ENCODE measurements around the gene ASB1.

Gene ASB1

GRCh38 chr2:238473523-238473922, 46.8 kb downstream of the ASB1 start:
- H3K9ac ChIP-seq (ENCODE audit: low read length) = no peak overlapping the region
- no peaks in the 10 kb centered on the region for H3K36me3 ChIP-seq (replicated peaks; ENCODE audit: insufficient read depth, low read length)
- TF ChIP-seq CTCF (IDR thresholded peaks at IDR 0.05; ENCODE audit: low read length) (no peak), EZH2 (optimal IDR thresholded peaks at IDR 0.05; ENCODE audit: low read depth, low read length) (no peak)
- H3K27ac ChIP-seq (ENCODE audit: low read length) = no peak overlapping the region
- H2AFZ ChIP-seq (ENCODE audit: low read length) = no peak overlapping the region
- H3K9me2 ChIP-seq (replicated peaks; ENCODE audit: insufficient read depth, low read length) = no peaks in the 10 kb centered on the region
- H3K27me3 ChIP-seq (replicated peaks; ENCODE audit: insufficient read depth, low read length) = no peaks in the 10 kb centered on the region
- DNase-seq = no peak
- no peaks in the 10 kb centered on the region for H3K79me2 ChIP-seq (ENCODE audit: low read length)
- no peaks in the 10 kb centered on the region for H3F3A ChIP-seq (ENCODE audit: insufficient read depth, low read length)
- H3K4me1 ChIP-seq (ENCODE audit: low read length) = no peaks in the 10 kb centered on the region
- no peaks in the 10 kb centered on the region for H4K20me1 ChIP-seq (ENCODE audit: insufficient read depth, low read length)
- H3K4me2 ChIP-seq (ENCODE audit: low read depth, low read length) = no peak overlapping the region
- H3K4me3 ChIP-seq (ENCODE audit: low read length) = no peak overlapping the region
- no peaks in the 10 kb centered on the region for H3K9me3 ChIP-seq (replicated peaks; ENCODE audit: insufficient read depth, low read length)

- no peak for DNase-seq
- no peak overlapping the region for H3K4me2 ChIP-seq (ENCODE audit: low read depth, low read length)
- H3K9me3 ChIP-seq (replicated peaks; ENCODE audit: insufficient read depth, low read length) = no peaks in the 10 kb centered on the region
- no peaks in the 10 kb centered on the region for H3K36me3 ChIP-seq (replicated peaks; ENCODE audit: insufficient read depth, low read length)
- no peaks in the 10 kb centered on the region for H3K9me2 ChIP-seq (replicated peaks; ENCODE audit: insufficient read depth, low read length)
- no peaks in the 10 kb centered on the region for H3K4me1 ChIP-seq (ENCODE audit: low read length)
- H2AFZ ChIP-seq (ENCODE audit: low read length) = no peak overlapping the region
- H3K27me3 ChIP-seq (replicated peaks; ENCODE audit: insufficient read depth, low read length) = no peaks in the 10 kb centered on the region
- H3K79me2 ChIP-seq (ENCODE audit: low read length) = no peaks in the 10 kb centered on the region
- no peak overlapping the region for H3K4me3 ChIP-seq (ENCODE audit: low read length)
- no peaks in the 10 kb centered on the region for H4K20me1 ChIP-seq (ENCODE audit: insufficient read depth, low read length)
- no peak overlapping the region for H3K27ac ChIP-seq (ENCODE audit: low read length)
- H3K9ac ChIP-seq (ENCODE audit: low read length) = no peak overlapping the region
- TF ChIP-seq CTCF (IDR thresholded peaks at IDR 0.05; ENCODE audit: low read length) = no peak
- TF ChIP-seq EZH2phosphoT487 (IDR thresholded peaks at IDR 0.05; ENCODE audit: low read length) = no peak
- TF ChIP-seq EZH2 (optimal IDR thresholded peaks at IDR 0.05; ENCODE audit: low read depth, low read length) = no peak
- H3F3A ChIP-seq (ENCODE audit: insufficient read depth, low read length) = no peaks in the 10 kb centered on the region
Observed at GRCh38 chr2:238475034-238475433, 48.3 kb downstream of the ASB1 start.

- H3K4me3 ChIP-seq (ENCODE audit: low read length) = no peak overlapping the region
- no peak overlapping the region for H3K4me2 ChIP-seq (ENCODE audit: low read depth, low read length)
- no peaks in the 10 kb centered on the region for H4K20me1 ChIP-seq (ENCODE audit: insufficient read depth, low read length)
- no peaks in the 10 kb centered on the region for H3K4me1 ChIP-seq (ENCODE audit: low read length)
- no peak overlapping the region for H3K27ac ChIP-seq (ENCODE audit: low read length)
- no peak for DNase-seq
- TF ChIP-seq EZH2phosphoT487 (IDR thresholded peaks at IDR 0.05; ENCODE audit: low read length) (no peak), EZH2 (optimal IDR thresholded peaks at IDR 0.05; ENCODE audit: low read depth, low read length) (no peak), CTCF (IDR thresholded peaks at IDR 0.05; ENCODE audit: low read length) (no peak)
- no peak overlapping the region for H2AFZ ChIP-seq (ENCODE audit: low read length)
- H3K9ac ChIP-seq (ENCODE audit: low read length) = no peak overlapping the region
- H3K9me3 ChIP-seq (replicated peaks; ENCODE audit: insufficient read depth, low read length) = no peaks in the 10 kb centered on the region
- no peaks in the 10 kb centered on the region for H3K9me2 ChIP-seq (replicated peaks; ENCODE audit: insufficient read depth, low read length)
- no peaks in the 10 kb centered on the region for H3F3A ChIP-seq (ENCODE audit: insufficient read depth, low read length)
- no peaks in the 10 kb centered on the region for H3K79me2 ChIP-seq (ENCODE audit: low read length)
- H3K27me3 ChIP-seq (replicated peaks; ENCODE audit: insufficient read depth, low read length) = no peaks in the 10 kb centered on the region
- no peaks in the 10 kb centered on the region for H3K36me3 ChIP-seq (replicated peaks; ENCODE audit: insufficient read depth, low read length)
Observed at GRCh38 chr2:238475566-238475965, 48.8 kb downstream of the ASB1 start.

Measured in MM.1S (cell line).